Measurements from ENCODE around the gene TBL1X.
"Not testable (repeated sequence)": the region's sequence is repeated elsewhere in the genome, so short reads cannot be mapped to it uniquely, and the experiment has no call there.

Gene TBL1X

GRCh38 chrX:9536156-9536555, 71.3 kb downstream of the TBL1X start:
- not testable (repeated sequence) for DNase-seq (ENCODE audit: low spot score)

- DNase-seq (ENCODE audit: low spot score): no peak
These were observed 72.9 kb downstream of the TBL1X start for GRCh38 chrX:9537781-9538180.

- no peak for DNase-seq (ENCODE audit: low spot score)
These were observed 73.7 kb downstream of the TBL1X start for GRCh38 chrX:9538544-9539045.

- no peak for DNase-seq (ENCODE audit: low spot score)
These were observed 74.9 kb downstream of the TBL1X start for GRCh38 chrX:9539605-9540387.

GRCh38 chrX:9542106-9542760, 77.4 kb downstream of the TBL1X start:
- no peak for DNase-seq (ENCODE audit: low spot score)

GRCh38 chrX:9542761-9543111, 77.9 kb downstream of the TBL1X start:
- DNase-seq (ENCODE audit: low spot score): no peak

- no peak for DNase-seq (ENCODE audit: low spot score)
These were observed 90.5 kb downstream of the TBL1X start for GRCh38 chrX:9555354-9555753.

- no peak for DNase-seq (ENCODE audit: low spot score)
These were observed 92.2 kb downstream of the TBL1X start for GRCh38 chrX:9557091-9557490.

- no peak for DNase-seq (ENCODE audit: low spot score)
These were observed 92.7 kb downstream of the TBL1X start for GRCh38 chrX:9557521-9557920.

- no peak for DNase-seq (ENCODE audit: low spot score)
These were observed 93.8 kb downstream of the TBL1X start for GRCh38 chrX:9558615-9559014.

GRCh38 chrX:9560219-9560618, 95.4 kb downstream of the TBL1X start:
- DNase-seq (ENCODE audit: low spot score): no peak

GRCh38 chrX:9561199-9561598, 96.3 kb downstream of the TBL1X start:
- no peak for DNase-seq (ENCODE audit: low spot score)

GRCh38 chrX:9562851-9563250, 98.0 kb downstream of the TBL1X start:
- DNase-seq (ENCODE audit: low spot score): no peak

GRCh38 chrX:9566150-9566621, 101.3 kb downstream of the TBL1X start:
- DNase-seq (ENCODE audit: low spot score): no peak

GRCh38 chrX:9569876-9570301, 105.0 kb downstream of the TBL1X start:
- DNase-seq (ENCODE audit: low spot score): no peak

GRCh38 chrX:9573282-9574106, 108.6 kb downstream of the TBL1X start:
- no peak for DNase-seq (ENCODE audit: low spot score)

- DNase-seq (ENCODE audit: low spot score): no peak
These were observed 111.2 kb downstream of the TBL1X start for GRCh38 chrX:9576059-9576458.

- DNase-seq (ENCODE audit: low spot score): no peak
These were observed 112.7 kb downstream of the TBL1X start for GRCh38 chrX:9577555-9577954.

GRCh38 chrX:9578083-9578779, 113.4 kb downstream of the TBL1X start:
- DNase-seq (ENCODE audit: low spot score): no peak

- no peak for DNase-seq (ENCODE audit: low spot score)
These were observed 117.0 kb downstream of the TBL1X start for GRCh38 chrX:9581771-9582385.

GRCh38 chrX:9582956-9583355, 118.1 kb downstream of the TBL1X start:
- no peak for DNase-seq (ENCODE audit: low spot score)
